NT2/D1 (cell line): Measurements from ENCODE around the gene DNAJB6.
"Not testable (repeated sequence)": the region's sequence is repeated elsewhere in the genome, so short reads cannot be mapped to it uniquely, and the experiment has no call there.

Experiments
- DNase-seq: peaks from one replicate; pipeline ENCODE4 v3.0.0-alpha.2; 2011; ENCODE audit warnings: low read depth, low spot score
- H3K27me3 ChIP-seq: 2 replicates; pipeline ENCODE4 v1.6.0; 2011; ENCODE audit warnings: mild to moderate bottlenecking; ENCODE audit not compliant: insufficient read length, insufficient read depth
- H3K36me3 ChIP-seq: 2 replicates; pipeline ENCODE4 v1.6.1; 2011; ENCODE audit warnings: mild to moderate bottlenecking, low read length, mixed read lengths; ENCODE audit not compliant: insufficient read depth, insufficient read length
- H3K4me1 ChIP-seq: 2 replicates; pipeline ENCODE4 v1.5.1; 2011; ENCODE audit not compliant: insufficient read depth, insufficient read length
- H3K4me3 ChIP-seq: 2 replicates; pipeline ENCODE4 v1.5.1; 2011; ENCODE audit warnings: low read depth; ENCODE audit not compliant: insufficient read length
- H3K9ac ChIP-seq: 2 replicates; pipeline ENCODE4 v1.6.0; 2011; ENCODE audit warnings: low read depth; ENCODE audit not compliant: insufficient read length
- H3K9me3 ChIP-seq: 2 replicates; pipeline ENCODE4 v1.5.1; 2011; ENCODE audit warnings: mild to moderate bottlenecking, low read length; ENCODE audit not compliant: insufficient read depth
- SUZ12 ChIP-seq: IDR thresholded peaks from 2 replicates; pipeline ENCODE4 v1.6.1; 2011; ENCODE audit not compliant: insufficient read length, insufficient read depth; ENCODE audit errors: extremely low read depth
- YY1 ChIP-seq: IDR thresholded peaks from 2 replicates; pipeline ENCODE4 v1.6.1; 2011; ENCODE audit not compliant: insufficient read length, insufficient read depth
- ZNF274 ChIP-seq: IDR thresholded peaks from 2 replicates; pipeline ENCODE4 v1.6.1; 2011; ENCODE audit warnings: mild to moderate bottlenecking, low read depth, low read length

DNAJB6 gene

DNA sequence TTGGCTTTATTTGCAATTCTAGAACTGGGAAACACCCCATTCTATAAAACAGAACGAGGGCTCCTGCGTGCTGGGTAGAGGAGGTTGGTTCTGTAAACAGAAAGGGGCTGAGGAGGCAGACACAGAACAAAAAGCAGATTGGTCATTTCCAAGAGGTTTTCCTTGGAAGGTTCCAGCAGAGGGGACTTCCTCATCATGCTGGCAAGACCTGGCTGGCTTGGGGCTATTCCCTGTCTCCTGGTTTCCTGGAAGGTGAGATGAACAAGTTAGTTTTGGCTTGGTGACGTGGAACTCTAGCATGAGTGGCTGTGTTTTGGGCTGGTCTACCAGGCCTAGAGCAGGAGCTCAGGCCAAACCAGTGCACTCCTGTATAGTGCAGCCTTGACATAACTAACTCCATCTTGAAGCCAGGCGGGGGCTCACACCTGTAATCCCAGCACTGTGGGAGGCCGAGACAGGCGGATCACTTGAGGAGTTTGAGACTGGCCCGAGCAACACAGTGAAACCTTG is 26.1 kb upstream of the DNAJB6 start:
- no peak for DNase-seq
- Histone ChIP-seq H3K9me3 (no peaks in the 10 kb centered on the region), H3K4me3 (no peak overlapping the region), H3K27me3 (no peaks in the 10 kb centered on the region), H3K36me3 (no peaks in the 10 kb centered on the region), H3K4me1 (peaks cover 12% of the 10 kb centered on the region), H3K9ac (peak overlapping the region; percentile 26)
- TF ChIP-seq SUZ12 (no peak), ZNF274 (no peak), YY1 (no peak)

DNA sequence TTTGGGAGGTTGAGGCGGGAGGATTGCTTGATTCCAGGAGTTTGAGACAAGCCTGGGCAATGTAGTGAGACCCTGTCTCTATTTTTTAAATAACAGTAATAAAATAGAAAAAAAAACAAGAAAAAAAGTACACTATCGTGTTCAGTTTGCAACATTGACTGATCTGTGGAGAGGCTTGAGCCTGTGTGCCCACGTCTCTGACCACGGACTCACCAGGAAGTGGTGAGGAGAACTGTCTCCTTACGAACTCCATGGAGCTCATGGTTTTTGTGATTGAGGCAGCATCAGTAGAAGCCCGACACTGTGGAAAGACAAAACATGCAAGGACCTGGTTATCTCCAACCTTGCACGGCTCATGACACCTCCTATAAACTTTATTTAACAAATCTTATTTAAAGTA is 23.9 kb upstream of the DNAJB6 start:
- Histone ChIP-seq H3K4me3 (no peak overlapping the region), H3K9ac (no peak overlapping the region), H3K27me3 (no peaks in the 10 kb centered on the region), H3K4me1 (peaks cover 12% of the 10 kb centered on the region), H3K36me3 (no peaks in the 10 kb centered on the region), H3K9me3 (no peaks in the 10 kb centered on the region)
- TF ChIP-seq YY1 (no peak), SUZ12 (no peak), ZNF274 (no peak)
- DNase-seq = no peak

DNA sequence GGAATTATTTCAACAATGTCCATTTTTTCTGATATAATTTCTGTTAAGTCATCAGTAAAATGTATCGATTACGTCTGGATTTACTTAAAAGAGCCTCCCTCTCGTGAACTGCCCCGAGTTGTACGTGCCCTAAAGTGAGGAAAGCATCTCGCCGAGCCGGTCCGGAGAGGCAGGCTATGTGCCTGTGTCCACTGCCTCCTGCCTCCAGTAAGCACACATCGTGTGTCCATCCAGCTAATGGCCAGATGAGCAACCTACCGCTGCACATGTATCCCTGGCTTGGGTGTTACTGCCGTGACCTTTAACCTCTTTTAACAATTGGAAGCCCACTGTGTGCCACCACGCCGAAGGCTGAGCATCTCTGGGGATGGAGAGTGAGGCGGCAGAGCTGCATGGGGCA is 23.2 kb upstream of the DNAJB6 start:
- TF ChIP-seq ZNF274 (no peak), SUZ12 (no peak), YY1 (no peak)
- Histone ChIP-seq H3K27me3 (no peaks in the 10 kb centered on the region), H3K9me3 (no peaks in the 10 kb centered on the region), H3K9ac (no peak overlapping the region), H3K4me3 (no peak overlapping the region), H3K4me1 (peaks cover 12% of the 10 kb centered on the region), H3K36me3 (no peaks in the 10 kb centered on the region)
- DNase-seq = no peak

DNA sequence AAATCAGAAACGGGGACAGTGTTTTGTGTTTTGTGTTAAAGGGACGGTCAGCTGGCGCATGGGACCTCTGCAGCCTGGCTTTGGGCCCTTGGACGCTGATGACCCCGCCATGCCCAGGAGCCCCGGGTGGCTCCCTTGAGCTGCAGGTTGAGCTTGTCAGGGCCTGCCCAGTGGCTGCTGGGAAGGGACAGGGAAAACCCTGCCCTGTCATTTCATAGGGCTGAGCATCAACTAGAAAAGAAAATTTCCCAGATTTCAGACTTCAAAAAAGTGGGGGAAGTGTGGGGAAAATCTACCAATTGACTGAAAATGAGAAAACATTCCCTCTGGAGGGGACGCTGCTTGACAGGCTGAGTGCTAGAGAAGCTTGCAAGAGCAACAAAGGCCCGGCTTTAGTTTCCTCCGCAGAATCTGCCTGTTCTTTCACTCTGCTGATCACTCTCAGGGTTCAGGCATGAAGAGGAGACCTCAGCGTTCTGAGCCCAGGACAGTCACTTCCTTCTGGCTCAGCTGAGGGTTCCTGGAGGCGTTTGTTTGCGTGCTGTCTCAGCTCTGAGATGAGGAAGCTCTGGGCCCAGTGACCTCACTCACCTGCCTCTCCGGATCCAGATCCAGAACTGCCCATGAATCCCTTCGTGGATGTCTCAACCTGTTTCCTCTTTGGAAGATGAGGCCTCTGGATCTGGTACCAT is 18.6 kb upstream of the DNAJB6 start:
- TF ChIP-seq SUZ12 = no peak
- no peak for TF ChIP-seq YY1
- H3K9ac ChIP-seq = no peak overlapping the region
- H3K9me3 ChIP-seq = no peaks in the 10 kb centered on the region
- H3K4me1 ChIP-seq = peaks cover 4% of the 10 kb centered on the region
- no peak overlapping the region for H3K4me3 ChIP-seq
- DNase-seq = no peak
- no peaks in the 10 kb centered on the region for H3K27me3 ChIP-seq
- no peaks in the 10 kb centered on the region for H3K36me3 ChIP-seq

DNA sequence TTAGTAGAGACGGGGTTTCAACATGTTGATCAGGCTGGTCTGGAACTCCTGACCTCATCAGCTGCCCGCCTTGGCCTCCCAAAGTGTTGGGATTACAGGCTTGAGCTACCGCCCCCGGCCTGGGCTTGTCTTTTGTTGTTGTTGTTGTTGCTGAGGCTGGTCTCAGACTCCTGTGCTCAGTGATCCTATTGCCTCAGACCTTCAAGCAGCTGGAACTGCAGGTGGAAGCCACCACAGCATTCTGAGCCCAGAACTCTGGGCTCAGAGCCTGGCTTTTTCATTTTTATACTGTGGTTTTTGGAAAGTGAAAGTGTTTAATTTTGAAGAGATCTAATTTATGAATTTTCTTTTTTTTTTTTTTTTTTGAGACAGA is 16.2 kb upstream of the DNAJB6 start:
- no peak overlapping the region for H3K9ac ChIP-seq
- DNase-seq = no peak
- no peak overlapping the region for H3K4me3 ChIP-seq
- H3K27me3 ChIP-seq = no peaks in the 10 kb centered on the region
- no peaks in the 10 kb centered on the region for H3K9me3 ChIP-seq
- TF ChIP-seq YY1 = no peak
- no peak for TF ChIP-seq ZNF274
- TF ChIP-seq SUZ12 = no peak
- peaks cover 4% of the 10 kb centered on the region for H3K4me1 ChIP-seq
- no peaks in the 10 kb centered on the region for H3K36me3 ChIP-seq

DNA sequence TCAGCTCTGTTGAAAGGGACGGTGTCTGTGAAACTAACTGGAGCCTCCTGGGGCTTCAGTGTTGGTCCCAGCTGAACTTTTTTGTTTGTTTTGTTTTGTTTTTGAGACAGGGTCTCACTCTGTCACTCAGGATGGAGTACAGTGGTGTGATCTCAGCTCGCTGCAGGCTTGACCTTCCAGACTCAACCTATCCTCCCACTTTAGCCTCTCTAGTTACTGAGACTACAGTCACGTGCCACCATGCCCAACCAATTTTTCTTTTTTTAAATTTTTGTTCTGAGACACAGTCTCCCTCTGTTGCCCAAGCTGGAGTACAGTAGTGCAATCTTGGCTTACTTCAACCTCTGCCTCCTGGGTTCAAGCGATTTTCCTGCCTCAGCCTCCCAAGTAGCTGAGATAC is 13.4 kb upstream of the DNAJB6 start:
- no peak for DNase-seq
- no peaks in the 10 kb centered on the region for H3K9me3 ChIP-seq
- H3K27me3 ChIP-seq = no peaks in the 10 kb centered on the region
- no peak overlapping the region for H3K4me3 ChIP-seq
- no peaks in the 10 kb centered on the region for H3K36me3 ChIP-seq
- H3K4me1 ChIP-seq = peaks cover 4% of the 10 kb centered on the region
- no peak for TF ChIP-seq ZNF274
- TF ChIP-seq YY1 = no peak
- TF ChIP-seq SUZ12 = no peak
- no peak overlapping the region for H3K9ac ChIP-seq

DNA sequence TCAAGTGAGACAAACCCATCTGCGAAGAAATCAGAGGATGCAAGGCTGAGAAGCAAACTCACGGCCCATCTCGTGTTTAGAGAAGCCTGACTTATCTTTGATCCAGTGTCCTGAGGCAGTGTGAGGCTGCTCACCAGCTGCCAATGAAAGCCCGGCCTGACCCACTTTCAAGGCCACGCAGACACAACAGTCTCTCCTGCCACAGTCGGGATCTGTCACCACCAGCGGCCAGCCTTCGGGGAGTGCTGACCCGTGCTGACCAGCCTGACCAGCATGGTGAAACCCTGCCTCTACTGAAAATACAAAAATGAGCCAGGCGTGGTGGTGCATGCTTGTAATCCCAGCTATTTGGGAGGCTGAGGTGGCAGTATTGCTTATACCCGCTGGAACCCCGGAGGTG is 7.4 kb upstream of the DNAJB6 start:
- Histone ChIP-seq H3K9ac (no peak overlapping the region), H3K9me3 (no peaks in the 10 kb centered on the region)
- TF ChIP-seq YY1 (no peak), ZNF274 (no peak), SUZ12 (no peak)

DNA sequence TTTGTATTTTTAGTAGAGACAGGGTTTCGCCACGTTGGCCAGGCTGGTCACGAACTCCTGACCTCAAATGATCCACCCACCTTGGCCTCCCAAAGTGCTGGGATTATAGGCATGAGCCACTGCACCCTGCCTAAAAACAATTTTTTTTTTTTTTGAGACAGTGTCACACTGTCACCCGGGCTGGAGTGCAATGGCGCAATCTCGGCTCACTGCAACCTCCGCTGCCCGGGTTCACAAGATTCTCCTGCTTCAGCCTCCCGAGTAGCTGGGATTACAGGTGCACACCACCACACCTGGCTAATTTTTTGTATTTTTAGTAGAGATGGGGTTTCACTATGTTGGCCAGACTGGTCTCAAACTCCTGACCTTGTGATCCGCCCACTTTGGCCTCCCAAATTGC is 6.2 kb upstream of the DNAJB6 start:
- H3K9me3 ChIP-seq = peaks cover 10% of the 10 kb centered on the region; the same call in 1 of the 2 replicates
- H3K4me1 ChIP-seq, H3K36me3 ChIP-seq, H3K27me3 ChIP-seq, DNase-seq, H3K4me3 ChIP-seq, H3K9ac ChIP-seq: not testable (repeated sequence)

More for the DNA sequence above, 7.4 kb upstream of the DNAJB6 start:
- Histone ChIP-seq H3K4me3 (no peak overlapping the region), H3K36me3 (no peaks in the 10 kb centered on the region), H3K27me3 (no peaks in the 10 kb centered on the region), H3K4me1 (no peaks in the 10 kb centered on the region)
- no peak for DNase-seq

DNA sequence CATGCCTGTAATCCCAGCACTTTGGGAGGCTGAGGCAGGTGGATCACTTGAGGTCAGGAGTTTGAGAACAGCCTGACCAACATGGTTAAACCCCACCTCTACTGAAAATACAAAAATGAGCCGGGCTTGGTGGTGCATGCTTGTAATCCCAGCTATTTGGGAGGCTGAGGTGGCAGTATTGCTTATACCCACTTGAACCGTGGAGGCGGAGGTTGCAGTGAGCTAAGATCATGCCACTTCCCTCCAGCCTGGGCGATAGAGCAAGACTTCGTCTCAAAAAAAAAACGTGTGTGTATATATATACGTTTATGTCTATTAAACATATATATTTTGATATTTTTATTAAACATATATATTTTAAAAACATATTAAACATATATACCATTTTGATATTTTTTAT is 5.8 kb upstream of the DNAJB6 start:
- not testable (repeated sequence) for H3K9ac ChIP-seq, H3K27me3 ChIP-seq, H3K4me3 ChIP-seq, H3K36me3 ChIP-seq, DNase-seq, H3K4me1 ChIP-seq
- peaks cover 15% of the 10 kb centered on the region; the same call in 1 of the 2 replicates for H3K9me3 ChIP-seq
